Coronary artery (tissue), 2 donors: ENCODE data around the gene SLC41A3.

Source experiments
- DNase-seq: peaks from one replicate; pipeline ENCODE4 v3.0.0-alpha.2; 2017; ENCODE audit warnings: low spot score
- H3K27ac ChIP-seq, 2 donors: fragments of 200-600 bp; sonication (generic); one replicate each; pipeline ENCODE4 v1.5.1; 2016 to 2019
- H3K4me3 ChIP-seq: fragments of 200-600 bp; sonication (generic); 2 replicates; pipeline ENCODE4 v1.5.1; 2016; ENCODE audit warnings: mild to moderate bottlenecking, moderate library complexity
- CTCF ChIP-seq: fragments of 200-600 bp; sonication (generic); IDR thresholded peaks from one replicate; pipeline ENCODE4 v1.5.1; 2019; ENCODE audit warnings: antibody characterized with exemption

Gene SLC41A3

DNA sequence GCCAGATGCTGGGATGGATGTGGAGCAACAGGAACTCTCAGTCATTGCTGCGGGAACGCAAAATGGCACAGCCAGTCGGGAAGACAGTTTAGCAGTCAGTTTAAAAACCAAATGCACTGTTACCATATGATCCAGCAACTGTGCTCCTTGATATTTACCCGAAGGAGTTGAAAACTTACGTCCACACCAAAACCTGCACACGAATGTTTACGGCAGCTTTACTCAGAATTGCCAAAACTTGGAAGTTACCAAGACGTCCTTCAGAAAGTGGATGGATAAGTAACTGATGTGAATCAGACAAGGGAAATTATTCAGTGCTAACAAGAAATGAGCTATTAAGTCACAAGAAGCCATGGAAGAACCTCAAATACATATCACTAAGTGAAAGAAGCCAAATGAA lies 36.1 kb upstream of the SLC41A3 start:
- no peak for TF ChIP-seq CTCF
- H3K27ac ChIP-seq: no peak overlapping the region
- DNase-seq: peak; percentile 7
- no peak overlapping the region for H3K4me3 ChIP-seq

DNA sequence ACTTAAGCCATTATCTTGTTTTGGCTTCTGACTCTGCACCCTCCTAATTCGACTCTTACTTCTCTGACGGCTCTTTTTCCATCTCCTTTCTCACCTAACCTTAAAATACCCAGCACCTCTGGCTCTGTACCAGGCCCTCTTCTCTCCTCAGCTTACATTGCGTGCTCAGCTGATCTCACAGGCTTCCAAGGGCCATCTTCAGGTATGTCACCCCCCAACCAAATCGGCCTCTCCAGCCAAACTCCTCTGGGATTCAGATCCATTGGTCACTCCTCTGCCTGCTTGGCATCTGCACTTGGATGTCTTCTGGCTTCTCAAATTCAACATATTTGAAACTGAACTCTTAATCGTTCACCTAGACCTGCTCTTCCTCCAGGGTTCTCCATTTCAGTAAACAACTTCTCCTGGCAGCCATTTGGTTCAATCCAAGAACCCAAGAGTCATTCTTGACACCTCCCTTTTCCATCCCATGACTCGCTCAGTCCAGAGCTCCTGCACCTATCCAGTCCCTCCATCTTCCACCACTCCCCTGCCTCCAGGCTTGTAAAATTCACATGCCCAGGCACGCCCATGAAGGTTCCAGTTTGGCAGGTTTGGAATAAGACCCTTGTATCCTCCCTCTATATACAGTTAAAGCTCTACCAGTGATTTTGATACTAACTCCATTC lies 35.2 kb upstream of the SLC41A3 start:
- no peak overlapping the region for H3K27ac ChIP-seq
- DNase-seq: peak; percentile 46
- no peak overlapping the region for H3K4me3 ChIP-seq
- TF ChIP-seq CTCF: no peak

DNA sequence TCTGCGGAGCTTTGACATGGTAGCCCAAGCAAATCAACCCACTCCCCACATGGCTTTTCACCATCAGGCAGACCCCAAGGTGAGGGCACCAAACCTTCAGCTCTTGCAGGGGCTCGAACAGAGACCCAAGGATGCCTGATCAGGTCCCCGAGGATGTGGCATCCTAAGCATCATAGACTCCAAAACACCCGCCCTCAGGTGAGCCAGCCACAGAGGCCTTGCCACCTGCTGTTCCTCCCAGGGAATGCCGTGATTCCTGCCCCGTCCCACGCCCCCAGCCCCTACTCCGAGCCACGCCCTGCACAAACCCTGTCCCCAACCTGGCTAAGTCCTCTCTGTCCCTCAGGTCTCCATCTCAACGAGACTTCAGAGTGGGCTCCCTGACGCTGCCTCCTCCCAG lies 34.7 kb upstream of the SLC41A3 start:
- Histone ChIP-seq H3K4me3 (no peak overlapping the region), H3K27ac (no peak overlapping the region)
- no peak for TF ChIP-seq CTCF
- peak; percentile 49 for DNase-seq

GRCh38 chr3:126117786-126118185 lies 33.9 kb upstream of the SLC41A3 start:
- no peak overlapping the region for H3K4me3 ChIP-seq
- peak; percentile 55 for DNase-seq
- no peak overlapping the region for H3K27ac ChIP-seq
- TF ChIP-seq CTCF: no peak

- Histone ChIP-seq H3K4me3 (no peak overlapping the region), H3K27ac (no peak overlapping the region)
- no peak for TF ChIP-seq CTCF
- DNase-seq: no peak
Observed at GRCh38 chr3:126117212-126117611, 33.3 kb upstream of the SLC41A3 start.

- Histone ChIP-seq H3K4me3 (no peak overlapping the region), H3K27ac (no peak overlapping the region)
- no peak for TF ChIP-seq CTCF
- peak; percentile 47 for DNase-seq
Observed at GRCh38 chr3:126116526-126116925, 32.6 kb upstream of the SLC41A3 start.

GRCh38 chr3:126114443-126115386 lies 30.8 kb upstream of the SLC41A3 start:
- H3K4me3 ChIP-seq: no peak overlapping the region
- no peak for DNase-seq
- no peak for TF ChIP-seq CTCF
- no peak overlapping the region for H3K27ac ChIP-seq
